ENCODE measurements around the gene PURA.

DNA sequence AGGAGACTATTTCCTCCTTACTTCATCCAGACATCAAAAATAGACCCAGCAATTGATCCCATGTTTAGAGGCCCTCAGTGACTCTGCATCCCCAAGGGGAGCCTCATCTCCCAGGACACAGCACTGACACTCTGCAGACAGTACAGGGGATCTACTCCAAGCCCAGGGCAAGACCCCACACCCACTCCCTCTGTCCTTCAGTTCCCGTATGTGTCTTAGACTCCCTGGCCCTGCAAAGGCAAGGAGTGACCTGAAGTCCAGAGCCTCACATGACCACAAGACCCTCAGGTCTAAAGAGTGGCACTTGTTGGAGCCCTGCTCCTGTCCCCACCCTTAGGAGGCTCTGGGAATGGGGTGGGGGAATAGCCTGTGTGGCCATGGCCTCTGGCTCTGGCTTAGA lies 33.6 kb downstream of the PURA start:
- TF ChIP-seq, protein P1, sequence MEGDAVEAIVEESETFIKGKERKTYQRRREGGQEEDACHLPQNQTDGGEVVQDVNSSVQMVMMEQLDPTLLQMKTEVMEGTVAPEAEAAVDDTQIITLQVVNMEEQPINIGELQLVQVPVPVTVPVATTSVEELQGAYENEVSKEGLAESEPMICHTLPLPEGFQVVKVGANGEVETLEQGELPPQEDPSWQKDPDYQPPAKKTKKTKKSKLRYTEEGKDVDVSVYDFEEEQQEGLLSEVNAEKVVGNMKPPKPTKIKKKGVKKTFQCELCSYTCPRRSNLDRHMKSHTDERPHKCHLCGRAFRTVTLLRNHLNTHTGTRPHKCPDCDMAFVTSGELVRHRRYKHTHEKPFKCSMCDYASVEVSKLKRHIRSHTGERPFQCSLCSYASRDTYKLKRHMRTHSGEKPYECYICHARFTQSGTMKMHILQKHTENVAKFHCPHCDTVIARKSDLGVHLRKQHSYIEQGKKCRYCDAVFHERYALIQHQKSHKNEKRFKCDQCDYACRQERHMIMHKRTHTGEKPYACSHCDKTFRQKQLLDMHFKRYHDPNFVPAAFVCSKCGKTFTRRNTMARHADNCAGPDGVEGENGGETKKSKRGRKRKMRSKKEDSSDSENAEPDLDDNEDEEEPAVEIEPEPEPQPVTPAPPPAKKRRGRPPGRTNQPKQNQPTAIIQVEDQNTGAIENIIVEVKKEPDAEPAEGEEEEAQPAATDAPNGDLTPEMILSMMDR (IDR thresholded peaks at IDR 0.05) = no peak
- TF ChIP-seq EZH2 (IDR thresholded peaks at IDR 0.05; ENCODE audit: borderline replicate concordance, insufficient read depth, low read depth, low read length, poor library complexity, severe bottlenecking) = no peak

Measured in B cell (primary cell).